NB4 (cell line): Measurements from ENCODE around the gene SLC4A1.

Source experiments
- DNase-seq: peaks from one replicate; pipeline ENCODE4 v3.0.0; 2010; ENCODE audit warnings: low read depth
- H3K4me3 ChIP-seq: one replicate; pipeline ENCODE4 v1.5.1; 2011; ENCODE audit warnings: mild to moderate bottlenecking, low read depth, low read length, moderate library complexity
- CTCF ChIP-seq: IDR thresholded peaks from one replicate; pipeline ENCODE4 v1.5.1; 2012; ENCODE audit warnings: low read depth, low read length
- MYC ChIP-seq: IDR thresholded peaks from 2 replicates; pipeline ENCODE4 v1.6.1; 2011; ENCODE audit warnings: low read depth, low read length
- POLR2A ChIP-seq: IDR thresholded peaks from 2 replicates; pipeline ENCODE4 v1.6.1; 2011; ENCODE audit warnings: mild to moderate bottlenecking; ENCODE audit not compliant: insufficient read length; ENCODE audit errors: extremely low read depth
- TF ChIP-seq, protein P1 (sequence below): IDR thresholded peaks from 2 replicates; pipeline ENCODE4 v1.6.1; 2011; ENCODE audit warnings: low read depth, low read length

Gene SLC4A1

GRCh38 chr17:44272321-44272951, 4.5 kb upstream of the SLC4A1 start:
- no peak for DNase-seq
- TF ChIP-seq MYC: no peak
- no peak for TF ChIP-seq CTCF
- TF ChIP-seq, protein P1, sequence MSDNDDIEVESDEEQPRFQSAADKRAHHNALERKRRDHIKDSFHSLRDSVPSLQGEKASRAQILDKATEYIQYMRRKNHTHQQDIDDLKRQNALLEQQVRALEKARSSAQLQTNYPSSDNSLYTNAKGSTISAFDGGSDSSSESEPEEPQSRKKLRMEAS: no peak
- no peak for TF ChIP-seq POLR2A
- H3K4me3 ChIP-seq: no peak overlapping the region

DNA sequence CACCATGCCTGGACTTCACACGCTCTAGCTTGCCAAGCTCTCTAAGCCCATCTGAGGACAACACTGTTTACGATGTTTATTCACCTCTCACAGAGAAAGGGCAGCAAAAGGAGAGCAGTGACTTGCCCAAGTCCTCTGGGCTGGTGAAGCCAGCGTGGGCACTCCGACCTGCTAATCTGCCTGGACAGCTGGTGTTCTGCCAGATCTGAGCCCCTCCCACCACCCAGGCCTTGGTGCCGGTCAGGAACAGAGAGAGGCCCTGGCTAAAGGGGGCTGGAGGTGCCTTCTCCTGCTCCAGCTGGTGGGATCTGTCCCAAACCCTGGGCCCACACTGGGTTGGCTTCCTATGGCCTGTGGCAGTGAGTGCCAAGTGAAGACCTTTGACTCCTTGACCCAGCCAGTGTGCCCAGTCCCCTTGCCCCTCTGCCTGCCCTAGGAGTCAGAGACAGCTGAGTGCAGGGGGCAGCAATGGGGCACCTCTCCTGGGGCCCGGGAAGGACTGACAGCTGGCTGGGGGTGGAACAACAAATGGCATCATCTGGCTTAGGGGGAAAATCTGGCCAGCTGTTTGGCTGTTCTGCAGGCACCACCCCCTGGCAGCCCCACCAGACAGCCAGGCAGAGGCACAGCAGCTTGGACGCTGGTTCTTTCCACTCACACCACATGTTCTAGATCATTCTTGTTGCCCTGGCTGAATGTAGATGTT, 1.8 kb upstream of the SLC4A1 start:
- DNase-seq: no peak
- TF ChIP-seq MYC (no peak), CTCF (no peak), POLR2A (no peak)
- TF ChIP-seq, protein P1: no peak
- no peak overlapping the region for H3K4me3 ChIP-seq

DNA sequence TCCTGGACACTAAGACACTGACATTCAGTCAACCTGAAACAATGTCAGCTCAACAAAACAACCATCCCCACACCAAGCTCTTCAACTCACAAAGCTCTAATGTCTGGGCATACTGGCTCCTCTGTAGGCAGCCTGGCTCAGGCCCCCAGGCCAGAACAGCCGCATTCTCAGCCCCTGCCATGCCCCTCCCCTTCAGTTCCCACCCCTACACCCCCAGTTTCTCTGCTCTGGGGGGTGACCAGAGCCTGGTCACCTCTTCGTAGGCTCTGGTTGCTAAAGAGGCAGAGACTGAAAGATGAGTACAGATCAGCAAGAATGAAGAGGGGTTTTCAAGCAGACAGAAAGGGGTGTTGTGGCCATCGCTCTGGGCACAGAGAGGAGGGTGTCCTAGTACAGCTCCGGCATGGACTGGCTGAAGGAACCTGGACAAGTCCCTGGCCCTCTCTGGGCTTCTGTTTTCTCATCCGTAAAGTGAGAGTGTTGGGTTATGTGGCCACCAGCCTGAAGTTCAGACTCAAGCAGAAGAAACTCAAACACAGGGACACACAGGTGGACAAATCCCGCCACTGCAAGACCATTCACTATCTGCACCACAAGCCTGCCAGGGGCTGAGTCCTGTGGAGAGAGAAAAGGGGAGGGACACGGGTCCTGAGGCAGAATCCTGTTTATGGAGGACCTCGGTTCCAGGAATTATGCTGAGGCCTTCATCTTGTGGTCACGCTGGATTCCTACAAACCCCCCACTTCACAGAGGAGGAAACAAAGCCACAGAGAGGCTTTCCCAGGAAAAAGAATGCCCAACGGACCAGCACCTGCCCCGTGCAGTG, 987 bp upstream of the SLC4A1 start:
- H3K4me3 ChIP-seq: no peak overlapping the region
- TF ChIP-seq, protein P1: no peak
- no peak for TF ChIP-seq POLR2A
- DNase-seq: no peak

DNA sequence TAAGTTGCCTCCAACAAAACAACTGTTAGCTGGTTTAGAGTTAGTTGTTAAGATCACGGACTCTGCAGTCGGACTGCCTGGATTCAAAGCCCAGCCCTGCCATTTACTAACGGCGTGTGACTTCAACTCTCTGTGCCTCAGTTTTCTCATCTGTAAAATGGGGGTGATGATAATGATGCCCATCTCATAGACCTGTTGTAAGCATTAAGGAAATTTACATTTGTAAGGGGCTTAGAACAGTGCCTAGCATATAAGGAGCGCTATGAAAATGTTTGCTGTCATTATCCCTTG, 825 bp downstream of the SLC4A1 start:
- DNase-seq: no peak
- H3K4me3 ChIP-seq: no peak overlapping the region
- TF ChIP-seq MYC (no peak), CTCF (no peak), POLR2A (no peak)
- TF ChIP-seq, protein P1: no peak

GRCh38 chr17:44266402-44267164, 1.4 kb downstream of the SLC4A1 start:
- H3K4me3 ChIP-seq: no peak overlapping the region
- TF ChIP-seq CTCF: no peak
- TF ChIP-seq POLR2A: no peak
- TF ChIP-seq, protein P1: no peak
- no peak for TF ChIP-seq MYC
- peak; percentile 19 for DNase-seq
